Globus pallidus (tissue), 1 donor: ENCODE results near the gene SLX9.

ENCODE experiments used
- DNase-seq: peaks from one replicate; pipeline ENCODE4 v3.0.0-alpha.2; 2015; ENCODE audit warnings: low spot score

The SLX9 gene

DNA sequence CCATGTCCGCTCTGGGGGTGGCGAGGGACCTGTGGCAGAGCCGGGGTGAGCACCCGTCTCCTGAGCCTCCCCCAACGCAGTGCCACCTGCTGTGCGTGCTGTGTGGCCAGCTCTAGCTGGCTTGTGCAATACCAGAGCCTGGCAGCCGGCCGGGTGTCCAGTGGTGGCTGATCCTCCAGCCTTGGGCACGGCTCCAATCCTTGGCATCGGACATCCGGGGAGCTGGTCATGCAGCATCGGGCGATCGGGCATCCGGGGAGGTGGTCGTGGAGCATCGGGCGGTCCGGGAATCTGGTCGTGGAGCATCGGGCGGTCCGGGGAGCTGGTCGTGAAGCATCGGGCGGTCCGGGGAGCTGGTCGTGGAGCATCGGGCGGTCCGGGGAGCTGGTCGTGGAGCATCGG lies 8.1 kb downstream of the SLX9 start:
- DNase-seq, result no peak

GRCh38 chr21:44948426-44949120 lies 8.7 kb downstream of the SLX9 start:
- DNase-seq, result no peak

DNA sequence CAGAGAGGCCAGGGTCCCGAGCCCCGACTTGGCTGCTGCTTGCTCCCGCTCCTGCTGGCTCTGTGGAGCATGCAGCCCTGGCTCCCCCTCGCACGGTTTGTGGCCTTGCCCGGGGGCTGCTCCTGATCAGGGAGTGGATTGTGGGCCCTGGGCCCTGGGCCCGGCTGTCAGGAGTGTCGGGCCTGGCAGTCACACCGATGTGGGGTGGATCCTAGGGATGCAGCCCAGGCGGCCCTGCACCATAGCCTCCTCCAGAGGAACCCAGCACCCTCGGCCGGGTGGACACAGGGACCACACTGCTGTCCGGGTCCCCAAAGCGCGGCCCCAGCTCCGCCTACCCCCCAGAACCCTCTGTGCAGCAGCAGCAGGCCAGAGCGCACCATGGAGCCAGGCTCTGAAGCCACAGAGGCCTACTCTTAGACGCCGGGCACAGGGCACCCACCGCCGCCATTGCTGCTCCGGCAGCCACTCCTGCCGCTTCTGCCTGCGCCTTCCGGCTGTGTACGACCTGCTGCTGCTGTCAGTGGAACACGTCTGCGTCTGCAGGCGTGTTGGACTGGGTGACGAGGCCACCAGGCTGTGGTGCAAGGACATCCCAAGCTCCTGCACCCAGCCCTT lies 9.4 kb downstream of the SLX9 start:
- DNase-seq, result no peak

GRCh38 chr21:44949779-44950198 lies 10.0 kb downstream of the SLX9 start:
- no peak for DNase-seq

DNA sequence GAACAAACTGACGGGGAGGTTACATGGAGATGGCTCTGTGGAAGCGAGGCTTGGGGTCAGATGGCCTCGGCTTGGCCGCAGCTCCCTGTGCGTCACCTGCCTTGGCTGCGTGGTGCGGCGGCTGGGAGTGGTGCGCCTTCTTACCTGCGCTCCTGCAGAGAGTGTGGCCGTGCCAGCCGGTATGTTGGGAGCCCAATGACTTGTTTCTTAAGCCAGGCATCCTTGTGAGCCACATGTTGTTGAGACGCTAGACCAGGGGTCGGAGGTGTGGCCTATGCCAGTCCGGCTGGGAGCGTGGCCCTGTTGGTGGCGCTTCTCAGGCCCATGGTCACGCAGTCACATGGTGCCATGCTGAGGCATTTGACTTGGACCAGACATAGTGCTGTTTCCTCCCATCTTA lies 10.5 kb downstream of the SLX9 start:
- DNase-seq, result no peak

GRCh38 chr21:44951186-44951915 lies 11.5 kb downstream of the SLX9 start:
- no peak for DNase-seq

GRCh38 chr21:44952116-44952928 lies 12.5 kb downstream of the SLX9 start:
- no peak for DNase-seq

DNA sequence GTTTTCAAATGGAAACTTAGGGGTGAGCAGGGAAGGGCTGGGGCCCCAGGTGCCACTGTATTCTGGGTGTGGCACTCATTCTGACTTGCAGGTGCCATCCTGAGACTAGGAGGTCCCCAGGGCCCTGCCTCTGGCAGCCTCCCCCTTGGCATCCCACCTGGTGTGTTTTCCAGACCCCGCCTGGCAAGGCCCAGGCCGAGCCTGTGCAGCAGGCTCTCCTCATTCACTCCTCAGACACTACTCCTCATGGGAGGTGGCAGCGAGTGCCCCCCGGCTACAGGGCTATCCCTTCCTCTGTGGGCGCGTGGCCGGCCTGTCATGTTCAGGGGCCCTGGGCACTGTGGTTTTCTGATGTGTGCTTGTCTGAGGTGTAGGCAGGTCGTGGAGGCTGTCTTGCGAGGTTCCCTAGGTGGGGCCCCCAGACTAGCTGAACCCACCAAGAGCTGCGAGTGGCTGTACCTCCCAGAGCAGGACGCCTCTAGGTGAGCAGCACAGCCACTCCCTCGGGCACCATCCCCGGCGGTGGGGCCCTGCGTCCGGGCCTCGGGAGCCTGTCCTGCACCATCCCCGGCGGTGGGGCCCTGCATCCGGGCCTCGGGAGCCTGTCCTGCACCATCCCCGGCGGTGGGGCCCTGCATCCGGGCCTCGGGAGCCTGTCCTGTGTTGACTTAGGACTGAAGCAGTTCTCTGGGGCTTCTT lies 13.2 kb downstream of the SLX9 start:
- DNase-seq, result no peak

DNA sequence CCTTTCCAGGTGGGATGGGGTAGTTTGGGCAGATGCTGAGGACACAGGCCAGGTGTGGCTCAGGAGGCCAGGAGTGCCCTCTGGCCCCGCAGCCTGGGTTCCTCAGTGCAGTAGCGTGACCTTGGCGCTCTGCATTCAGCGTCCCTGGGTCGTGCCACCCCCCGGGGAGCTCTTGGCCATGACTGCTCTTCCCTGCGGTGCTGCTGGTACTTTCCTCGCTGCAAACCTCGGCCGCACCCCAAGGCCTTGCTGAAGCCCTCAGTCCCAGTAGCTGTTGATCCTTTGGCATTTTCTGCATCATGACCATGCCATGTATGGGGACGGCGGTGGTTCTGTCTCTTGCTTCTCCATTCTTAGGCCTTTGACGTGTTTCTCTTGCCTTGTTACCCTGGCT lies 13.8 kb downstream of the SLX9 start:
- no peak for DNase-seq

DNA sequence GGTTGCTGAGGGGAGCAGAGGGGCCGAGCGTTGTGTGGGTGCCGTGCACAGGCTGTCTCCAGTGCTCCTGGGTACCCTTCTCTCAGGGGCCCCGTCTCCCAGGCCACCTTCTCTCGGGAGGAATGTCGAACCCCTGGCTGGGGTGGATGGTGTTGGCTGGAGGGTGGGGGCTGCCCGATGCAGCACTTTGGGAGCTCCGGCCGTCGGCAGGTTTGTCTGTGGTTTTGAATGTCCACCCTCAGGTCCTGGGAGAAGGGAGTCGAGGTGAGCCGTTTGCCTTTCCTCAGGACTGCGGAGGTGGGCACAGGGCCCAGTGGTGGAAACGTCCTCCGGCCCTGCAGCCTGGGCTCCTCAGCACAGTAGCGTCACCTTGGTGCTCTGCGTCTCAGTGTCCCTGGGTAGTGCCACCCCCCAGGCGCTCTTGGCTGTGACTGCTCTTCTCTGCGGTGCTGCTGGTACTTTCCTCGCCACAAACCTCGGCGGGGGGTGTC lies 14.5 kb downstream of the SLX9 start:
- DNase-seq, result no peak

DNA sequence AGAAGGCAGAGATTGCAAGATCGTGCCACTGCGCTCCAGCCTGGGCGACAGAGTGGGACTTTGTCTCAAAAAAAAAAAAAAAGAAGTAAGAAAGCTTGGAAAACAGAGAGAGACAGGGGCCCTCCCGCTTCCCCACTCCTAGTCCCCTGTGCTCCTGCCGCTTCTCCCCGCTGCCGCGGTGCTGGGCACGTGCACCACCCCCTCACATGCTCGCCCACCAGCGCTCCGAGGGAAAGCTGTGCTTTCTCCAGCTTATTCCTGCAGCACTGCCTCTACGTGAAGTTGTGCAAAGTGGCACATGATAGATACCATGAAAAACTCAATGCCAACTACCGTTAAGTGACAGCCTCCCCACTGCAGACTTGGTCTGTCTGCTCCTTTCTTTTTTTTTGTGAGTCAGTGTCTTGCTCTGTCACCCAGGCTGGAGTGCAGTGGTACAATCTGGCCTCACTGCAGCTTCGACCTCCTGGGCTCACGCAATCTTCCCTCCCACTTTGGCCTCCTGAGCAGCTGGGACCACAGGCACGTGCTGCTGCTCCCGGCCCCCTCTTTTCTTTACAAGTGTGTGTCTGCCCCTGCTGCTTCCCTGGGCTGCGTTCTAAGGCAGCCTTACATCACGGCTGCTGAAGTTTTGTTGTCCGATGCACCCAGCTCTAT lies 15.4 kb downstream of the SLX9 start:
- no peak for DNase-seq

DNA sequence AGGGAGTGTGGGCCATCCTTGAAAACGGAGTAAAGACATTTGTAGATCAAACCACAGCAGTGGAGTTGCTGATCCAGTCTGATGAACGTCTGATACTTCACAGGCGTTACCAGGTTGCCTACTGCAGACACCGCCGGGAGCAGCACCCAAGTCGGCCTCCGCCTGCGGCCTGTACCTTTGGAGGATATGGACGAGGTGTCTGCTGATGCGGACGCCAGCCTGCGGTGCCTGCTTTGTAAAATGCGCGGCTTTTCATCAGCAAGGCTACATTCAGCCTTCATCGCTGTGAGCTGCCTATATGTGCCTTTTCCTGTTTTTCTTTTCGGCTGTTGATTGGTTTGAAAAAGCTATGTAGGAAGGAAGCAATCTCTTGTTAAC lies 16.0 kb downstream of the SLX9 start:
- DNase-seq, result no peak

DNA sequence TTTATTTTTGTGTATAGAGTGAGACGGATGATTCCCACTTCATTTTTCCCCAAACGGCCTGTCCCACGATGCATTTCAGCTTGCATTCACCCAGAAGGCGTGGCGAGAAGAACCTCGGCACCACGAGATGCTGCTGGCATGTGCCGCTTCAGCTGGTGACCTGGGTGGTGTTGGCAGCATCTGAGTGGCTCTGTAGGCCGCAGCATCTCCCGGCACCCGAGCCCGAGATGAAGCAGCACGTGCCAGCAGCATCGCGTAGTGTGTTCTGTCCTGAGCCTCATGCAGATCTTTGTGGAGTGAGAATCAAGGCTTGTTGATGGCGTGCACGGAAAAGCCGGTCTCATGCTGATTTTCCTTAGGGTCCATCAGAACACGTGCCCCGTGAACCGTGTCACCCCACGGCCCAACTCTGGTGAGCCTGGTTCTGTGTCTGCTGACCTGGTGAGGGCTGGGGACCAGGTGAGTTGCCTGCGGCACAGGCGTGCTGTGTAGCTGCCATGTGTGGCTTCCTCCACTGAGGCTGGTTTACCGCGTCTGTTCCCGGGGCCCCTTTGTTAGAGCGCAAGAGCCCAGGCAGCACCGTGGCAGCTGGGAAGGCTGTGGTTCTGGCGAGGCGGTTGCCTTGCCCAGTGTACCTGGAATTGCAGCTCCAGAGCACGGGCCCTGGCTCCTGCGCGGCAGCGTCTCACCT lies 16.7 kb downstream of the SLX9 start:
- no peak for DNase-seq

- no peak for DNase-seq
These were observed 17.4 kb downstream of the SLX9 start for GRCh38 chr21:44957047-44957831.

DNA sequence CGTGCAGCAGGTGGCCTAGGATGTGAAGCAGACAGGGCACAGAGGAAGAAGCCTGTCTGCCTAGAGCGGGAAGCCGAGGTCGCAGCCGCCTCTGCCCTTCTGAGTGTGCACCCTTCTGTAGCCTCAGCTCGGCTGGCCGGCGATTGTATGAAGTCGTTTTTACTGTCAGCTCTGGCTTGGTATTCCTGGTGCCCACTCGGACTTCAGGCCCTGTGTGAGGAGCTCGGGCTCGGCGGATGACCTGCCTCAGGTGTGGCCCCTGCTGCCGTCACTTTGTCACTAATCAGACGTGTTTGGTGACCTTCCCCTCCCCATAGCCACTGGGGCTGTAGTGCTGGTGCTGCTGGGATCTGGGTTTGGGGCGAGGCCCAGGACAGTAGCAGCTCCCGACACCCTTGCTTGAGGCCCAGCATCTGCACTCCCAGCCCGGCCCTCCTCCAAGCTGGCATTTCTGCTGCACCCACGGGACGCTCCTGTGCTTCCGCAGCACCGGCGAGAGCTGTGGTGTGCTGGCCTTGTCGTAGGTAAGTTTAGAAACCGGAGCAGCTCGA lies 18.1 kb downstream of the SLX9 start:
- no peak for DNase-seq

DNA sequence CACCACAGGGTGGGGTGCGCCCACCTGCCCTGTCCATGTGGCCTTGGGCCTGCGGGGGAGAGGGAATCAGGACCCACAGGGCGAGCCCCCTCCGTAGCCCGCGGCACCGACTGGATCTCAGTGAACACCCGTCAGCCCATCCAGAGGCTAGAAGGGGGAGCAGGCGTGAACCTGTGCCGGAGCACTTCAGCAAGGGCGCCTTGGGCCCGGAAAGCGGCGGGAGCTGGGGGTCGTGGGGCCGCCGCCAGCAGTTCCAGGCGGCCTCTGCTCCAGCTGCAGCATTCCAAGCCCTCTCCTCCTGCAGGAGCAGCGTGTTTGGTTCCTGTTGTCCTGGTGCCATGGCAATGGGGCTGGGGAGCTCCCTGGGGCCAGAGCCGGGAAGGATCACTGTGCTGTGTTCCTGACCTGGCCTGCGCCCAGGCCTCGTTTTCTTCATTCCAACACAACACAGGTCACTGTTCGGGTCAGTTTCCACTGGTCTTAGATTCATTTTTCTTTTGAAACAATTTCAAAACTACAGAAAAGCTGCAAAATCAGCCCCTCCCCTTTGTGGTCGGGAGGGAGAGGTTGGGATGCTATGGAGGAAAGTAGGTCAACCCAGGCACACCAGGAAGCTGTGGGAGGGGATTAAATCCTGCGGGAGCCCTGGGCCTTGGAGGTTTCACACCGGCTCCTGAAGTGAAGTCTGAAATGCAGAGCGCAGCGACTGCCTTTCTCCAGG lies 18.8 kb downstream of the SLX9 start:
- DNase-seq, result no peak

DNA sequence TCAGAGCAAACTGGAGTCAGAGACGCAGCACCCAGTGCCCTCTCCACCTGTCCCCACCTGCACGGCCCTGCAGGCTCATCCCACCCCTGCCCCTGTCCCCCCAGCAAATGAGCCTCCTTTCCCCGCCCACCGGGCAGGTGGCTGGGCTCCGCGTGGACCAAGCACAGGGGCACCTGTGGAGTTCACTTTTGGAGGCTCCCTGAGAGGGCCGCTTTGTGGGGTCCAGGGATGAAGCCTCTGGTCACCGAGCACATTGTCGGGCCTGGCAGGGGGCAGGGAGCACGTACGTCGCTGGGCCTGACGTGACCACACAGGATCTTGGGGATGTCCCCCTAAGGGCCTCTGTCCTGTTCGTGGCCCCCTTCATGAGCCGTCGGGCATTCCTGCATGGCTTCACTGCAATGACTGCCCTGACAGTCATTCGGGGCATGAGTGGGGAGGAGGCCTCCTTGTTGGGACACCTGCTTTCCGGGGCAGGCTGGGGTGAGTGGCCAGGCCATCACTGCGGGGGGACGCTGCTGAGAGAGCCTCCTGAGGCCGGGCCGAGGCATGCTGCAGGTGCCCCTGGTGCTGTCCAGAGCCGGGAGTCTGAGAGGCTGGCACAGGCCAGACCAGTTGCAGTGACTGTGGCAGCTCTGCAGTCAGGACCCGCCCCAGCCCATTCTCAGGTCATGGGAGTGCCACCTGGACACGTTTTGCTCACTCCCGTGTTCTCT lies 19.7 kb downstream of the SLX9 start:
- DNase-seq, result no peak
